ENCODE data around the gene TDRD9.

The TDRD9 gene

DNA sequence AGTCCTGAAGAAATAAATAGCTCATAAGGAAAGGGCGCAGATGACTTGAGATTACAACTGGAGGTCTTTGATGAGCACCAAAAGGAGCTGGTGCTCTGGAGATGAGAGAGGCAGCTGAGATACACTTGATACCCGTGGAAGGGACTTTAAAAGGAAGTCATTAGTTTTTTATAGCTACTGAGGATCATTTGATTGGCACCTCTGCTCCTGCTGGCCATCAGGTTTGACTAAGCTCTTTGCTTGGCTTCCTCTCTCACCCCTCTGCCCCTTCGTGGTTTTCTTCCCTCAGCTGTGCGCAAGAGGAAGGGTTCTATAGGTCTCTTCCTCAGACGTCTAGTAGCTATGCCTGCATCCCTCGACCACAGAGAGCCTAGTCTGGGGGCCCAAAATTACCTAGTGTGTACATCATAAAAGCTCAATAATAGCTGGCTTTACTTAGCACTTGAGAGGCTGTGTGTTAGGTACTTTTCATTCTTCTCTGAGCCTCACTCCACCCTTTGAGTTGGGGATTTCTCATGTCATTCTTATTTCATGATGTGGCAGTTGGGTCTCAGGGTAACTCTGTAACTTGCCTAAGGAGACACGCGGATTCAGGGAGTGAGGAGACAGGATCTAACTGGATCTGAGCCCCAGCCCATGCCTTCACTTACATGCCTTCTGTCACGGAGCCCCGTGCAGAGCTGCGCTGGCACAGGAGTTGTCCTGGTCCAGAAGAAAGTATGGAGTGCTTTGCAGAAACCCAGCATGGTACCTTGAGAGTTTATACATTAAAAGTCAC is 88.8 kb downstream of the TDRD9 start:
- H3K4me1 ChIP-seq: peaks cover 12% of the 10 kb centered on the region
- H3K4me2 ChIP-seq: peak overlapping the region; percentile 43
- no peak overlapping the region for H3K4me3 ChIP-seq
- no peaks in the 10 kb centered on the region for H3K9me3 ChIP-seq
- no peak overlapping the region for H3K9ac ChIP-seq
- no peak for TF ChIP-seq Cebpa-rat (IDR thresholded peaks at IDR 0.05)
- no peaks in the 10 kb centered on the region for H3K27me3 ChIP-seq
- H3K27ac ChIP-seq: no peak overlapping the region
- no peaks in the 10 kb centered on the region for H3K36me3 ChIP-seq
- no peaks in the 10 kb centered on the region for H4K20me1 ChIP-seq

DNA sequence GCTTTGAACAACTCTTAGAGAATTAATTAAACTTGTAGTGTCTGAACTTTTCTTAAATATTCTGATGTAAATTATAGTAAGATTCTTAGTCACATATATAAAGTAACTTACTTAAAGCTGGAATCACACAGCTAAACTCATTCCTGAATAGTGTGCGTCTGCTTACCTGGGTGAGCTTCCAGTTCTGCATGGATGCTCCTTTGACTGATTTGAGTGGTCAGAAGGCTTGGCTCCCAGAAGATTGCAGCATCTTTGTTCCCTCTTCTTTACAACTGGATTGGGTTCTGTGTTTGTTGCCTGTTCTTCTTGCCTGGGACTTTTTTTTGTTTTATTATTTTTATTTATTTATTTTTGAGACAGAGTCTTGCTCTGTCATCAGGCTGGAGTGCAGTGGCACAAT is 90.8 kb downstream of the TDRD9 start:
- no peak overlapping the region for H3K4me3 ChIP-seq
- no peak for TF ChIP-seq Cebpa-rat (IDR thresholded peaks at IDR 0.05)

DNA sequence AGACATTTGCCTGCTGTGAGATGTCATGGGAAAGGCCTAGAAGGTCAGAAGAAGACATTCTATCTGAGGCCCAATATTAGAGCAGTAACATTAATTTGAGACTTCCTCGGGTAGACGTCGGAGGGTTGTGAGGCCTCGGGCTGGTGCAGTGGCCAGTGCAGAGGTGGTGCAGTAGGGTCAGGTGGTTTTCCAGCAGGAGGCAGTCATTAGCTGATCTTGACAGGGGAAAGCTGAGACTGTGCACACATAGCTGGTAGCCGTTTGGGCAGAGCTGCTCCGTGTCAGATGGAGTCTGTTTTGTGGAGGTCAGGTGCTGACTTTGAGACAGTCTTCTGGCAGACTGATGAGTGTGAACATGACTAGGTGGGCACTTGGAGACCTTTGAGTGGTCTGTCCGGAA is 91.5 kb downstream of the TDRD9 start:
- Histone ChIP-seq H3K27me3 (no peaks in the 10 kb centered on the region), H3K4me3 (no peak overlapping the region), H3K36me3 (no peaks in the 10 kb centered on the region), H3K4me2 (no peak overlapping the region), H3K4me1 (peaks cover 12% of the 10 kb centered on the region), H3K9ac (no peak overlapping the region), H4K20me1 (no peaks in the 10 kb centered on the region), H3K9me3 (no peaks in the 10 kb centered on the region), H3K27ac (no peak overlapping the region)
- no peak for TF ChIP-seq Cebpa-rat (IDR thresholded peaks at IDR 0.05)

More for the DNA sequence above, 90.8 kb downstream of the TDRD9 start:
- no peak overlapping the region for H3K27ac ChIP-seq
- H3K4me1 ChIP-seq: peaks cover 12% of the 10 kb centered on the region
- no peaks in the 10 kb centered on the region for H3K9me3 ChIP-seq
- no peaks in the 10 kb centered on the region for H4K20me1 ChIP-seq
- no peak overlapping the region for H3K9ac ChIP-seq
- no peaks in the 10 kb centered on the region for H3K36me3 ChIP-seq
- H3K4me2 ChIP-seq: no peak overlapping the region
- H3K27me3 ChIP-seq: no peaks in the 10 kb centered on the region

DNA sequence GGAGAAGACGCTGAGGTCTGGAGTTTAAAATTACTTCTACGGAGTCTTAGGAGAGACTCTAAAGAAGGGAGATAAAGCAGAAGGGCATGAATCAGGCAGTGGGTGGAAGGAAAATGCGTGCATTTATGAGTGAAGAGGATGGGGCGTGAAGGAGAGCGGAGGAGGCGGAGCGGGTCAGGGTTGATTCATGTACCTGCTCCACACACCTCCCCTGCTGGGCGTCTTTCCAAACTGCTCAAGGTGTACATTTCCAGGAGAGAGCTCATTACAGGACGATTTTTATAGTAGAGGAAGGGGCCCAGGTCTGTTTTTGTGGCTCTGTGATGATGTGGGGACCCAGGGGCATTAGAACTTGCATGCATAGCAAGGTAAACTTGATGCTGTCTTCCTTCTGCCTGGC is 92.2 kb downstream of the TDRD9 start:
- Histone ChIP-seq H3K4me1 (peaks cover 12% of the 10 kb centered on the region), H3K36me3 (no peaks in the 10 kb centered on the region), H3K4me2 (no peak overlapping the region), H3K9me3 (no peaks in the 10 kb centered on the region), H3K9ac (no peak overlapping the region), H3K27ac (no peak overlapping the region), H4K20me1 (no peaks in the 10 kb centered on the region), H3K4me3 (no peak overlapping the region), H3K27me3 (no peaks in the 10 kb centered on the region)
- TF ChIP-seq Cebpa-rat (IDR thresholded peaks at IDR 0.05): no peak

DNA sequence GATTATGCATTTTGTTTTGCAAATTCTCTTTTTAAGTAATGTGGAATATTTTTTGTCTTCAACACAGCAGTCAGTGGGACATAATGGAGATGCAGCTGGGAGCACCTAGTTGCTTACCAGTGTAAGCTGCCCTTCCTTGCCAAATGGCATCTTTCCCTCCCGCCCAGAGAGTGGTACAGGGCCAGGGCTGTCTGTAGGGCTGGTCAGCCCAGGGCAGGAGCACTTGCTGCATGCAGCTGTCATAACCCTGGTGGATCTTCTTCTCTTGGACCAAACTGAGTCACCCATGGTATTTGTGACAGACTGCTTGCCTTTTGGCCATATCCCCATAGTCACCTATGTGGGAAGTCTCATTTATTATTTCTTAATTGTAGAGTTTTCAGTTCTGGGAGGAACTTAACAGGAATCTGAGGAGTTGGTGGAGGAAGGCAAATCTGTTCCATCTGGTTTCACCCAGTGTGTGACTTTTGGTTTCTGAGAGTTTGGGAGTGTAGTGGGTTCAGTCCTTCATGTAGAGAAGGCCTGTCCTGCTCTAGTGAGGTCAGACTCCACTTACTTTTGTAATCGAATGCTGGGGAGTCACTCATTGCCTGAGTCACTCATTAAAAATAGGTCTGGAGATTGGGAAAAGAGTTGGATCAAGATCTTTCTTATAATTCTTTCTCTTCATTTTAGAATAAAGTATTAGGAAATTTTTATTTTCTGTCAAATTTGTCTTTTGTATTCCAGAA is 95.2 kb downstream of the TDRD9 start:
- Histone ChIP-seq H4K20me1 (no peaks in the 10 kb centered on the region), H3K27me3 (peaks cover 3% of the 10 kb centered on the region; the same call in 1 of the 2 replicates), H3K9ac (no peak overlapping the region), H3K4me2 (no peak overlapping the region), H3K9me3 (no peaks in the 10 kb centered on the region), H3K4me3 (no peak overlapping the region), H3K27ac (no peak overlapping the region), H3K4me1 (no peaks in the 10 kb centered on the region), H3K36me3 (no peaks in the 10 kb centered on the region)
- TF ChIP-seq Cebpa-rat (IDR thresholded peaks at IDR 0.05): no peak

DNA sequence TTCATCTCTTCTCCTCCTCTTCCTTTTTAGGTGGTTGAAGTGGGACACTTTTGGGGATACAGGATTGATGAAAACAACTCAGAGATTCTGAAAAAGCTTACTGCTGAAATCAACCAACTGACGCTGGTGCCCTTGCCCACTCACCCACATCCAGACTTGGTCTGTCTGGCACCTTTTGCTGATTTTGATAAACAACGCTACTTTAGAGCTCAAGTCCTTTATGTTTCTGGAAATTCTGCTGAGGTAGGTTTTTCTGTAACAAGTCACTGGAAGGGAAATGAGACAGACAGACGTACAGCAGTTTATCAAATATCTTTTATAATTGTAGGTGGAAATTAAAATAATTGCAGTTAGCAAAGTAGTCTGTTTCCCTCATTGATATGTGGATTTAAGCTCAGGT is 97.3 kb downstream of the TDRD9 start:
- TF ChIP-seq Cebpa-rat (IDR thresholded peaks at IDR 0.05): no peak
- Histone ChIP-seq H3K9me3 (no peaks in the 10 kb centered on the region), H3K4me3 (no peak overlapping the region), H3K36me3 (no peaks in the 10 kb centered on the region), H3K4me1 (no peaks in the 10 kb centered on the region), H3K4me2 (no peak overlapping the region), H4K20me1 (no peaks in the 10 kb centered on the region), H3K27me3 (peaks cover 3% of the 10 kb centered on the region; the same call in 1 of the 2 replicates), H3K27ac (no peak overlapping the region), H3K9ac (no peak overlapping the region)

DNA sequence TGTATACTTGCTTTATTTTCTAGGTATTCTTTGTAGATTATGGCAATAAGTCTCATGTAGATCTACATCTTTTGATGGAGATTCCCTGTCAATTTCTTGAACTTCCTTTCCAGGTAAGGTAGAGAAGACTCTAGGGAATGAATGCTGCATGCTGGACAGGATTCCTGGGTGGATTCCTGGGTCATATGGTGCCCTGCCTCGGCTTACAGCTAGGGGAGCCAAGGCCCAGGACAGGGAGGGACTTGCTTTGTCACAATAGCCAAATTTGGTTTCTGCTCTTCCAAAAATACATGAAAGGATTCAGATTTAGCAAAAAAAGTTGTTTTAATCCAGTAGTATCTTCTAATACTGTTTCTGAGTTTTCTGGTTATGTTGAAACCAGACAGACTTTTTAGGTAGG is 97.8 kb downstream of the TDRD9 start:
- Histone ChIP-seq H3K36me3 (no peaks in the 10 kb centered on the region), H3K9me3 (no peaks in the 10 kb centered on the region), H3K4me2 (no peak overlapping the region)

DNA sequence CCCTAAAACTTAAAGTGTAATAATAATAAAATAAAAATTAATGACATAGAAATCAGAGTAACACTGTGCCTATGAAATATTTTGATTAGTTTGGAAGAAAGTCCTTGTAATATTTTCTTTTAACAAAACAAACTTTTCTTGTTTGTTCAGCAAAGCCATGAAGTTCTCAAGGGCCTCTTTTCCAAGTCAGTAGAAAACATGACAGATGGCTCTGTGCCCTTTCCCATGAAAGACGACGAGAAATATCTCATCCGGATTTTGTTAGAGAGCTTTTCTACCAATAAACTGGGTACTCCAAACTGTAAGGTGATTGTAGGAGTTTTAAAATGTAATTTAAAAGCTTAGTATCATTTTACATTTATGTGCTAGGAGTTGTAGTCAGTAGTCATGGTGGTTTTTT is 102.7 kb downstream of the TDRD9 start:
- H3K4me2 ChIP-seq: no peak overlapping the region
- peaks cover 3% of the 10 kb centered on the region; the same call in 1 of the 2 replicates for H3K27me3 ChIP-seq
- no peaks in the 10 kb centered on the region for H3K36me3 ChIP-seq
- H3K9ac ChIP-seq: no peak overlapping the region
- no peak for TF ChIP-seq Cebpa-rat (IDR thresholded peaks at IDR 0.05)
- H4K20me1 ChIP-seq: no peaks in the 10 kb centered on the region
- H3K4me1 ChIP-seq: no peaks in the 10 kb centered on the region
- no peak overlapping the region for H3K27ac ChIP-seq
- H3K4me3 ChIP-seq: no peak overlapping the region
- H3K9me3 ChIP-seq: no peaks in the 10 kb centered on the region

More for the DNA sequence above, 97.8 kb downstream of the TDRD9 start:
- no peaks in the 10 kb centered on the region for H3K4me1 ChIP-seq
- no peak overlapping the region for H3K9ac ChIP-seq
- no peak for TF ChIP-seq Cebpa-rat (IDR thresholded peaks at IDR 0.05)
- H4K20me1 ChIP-seq: no peaks in the 10 kb centered on the region
- no peak overlapping the region for H3K27ac ChIP-seq
- H3K4me3 ChIP-seq: no peak overlapping the region
- peaks cover 3% of the 10 kb centered on the region; the same call in 1 of the 2 replicates for H3K27me3 ChIP-seq

DNA sequence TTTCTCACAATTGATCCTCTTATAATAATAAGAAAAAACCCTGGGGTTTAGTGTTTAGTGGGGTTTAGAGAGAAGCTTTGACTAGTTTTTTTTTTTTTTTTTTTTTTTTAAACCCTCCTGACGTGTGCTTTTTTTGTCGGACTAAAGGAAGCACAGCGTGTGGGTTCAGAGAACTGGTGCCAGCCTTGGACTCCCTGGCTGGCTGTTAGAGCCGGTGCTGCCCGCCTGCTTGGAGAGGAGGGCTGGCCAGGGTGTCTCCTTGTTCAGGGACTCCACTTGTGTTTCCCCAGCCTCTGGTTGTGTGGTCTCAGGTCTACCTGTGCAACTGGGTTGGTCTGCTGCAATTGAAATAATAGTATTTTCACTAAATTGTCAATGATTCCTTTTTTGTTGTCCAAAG is 103.1 kb downstream of the TDRD9 start:
- no peaks in the 10 kb centered on the region for H4K20me1 ChIP-seq
- H3K9ac ChIP-seq: no peak overlapping the region
- no peak overlapping the region for H3K4me2 ChIP-seq
- H3K27ac ChIP-seq: no peak overlapping the region
- H3K4me3 ChIP-seq: no peak overlapping the region
- H3K36me3 ChIP-seq: no peaks in the 10 kb centered on the region
- H3K27me3 ChIP-seq: peaks cover 3% of the 10 kb centered on the region; the same call in 1 of the 2 replicates
- no peak for TF ChIP-seq Cebpa-rat (IDR thresholded peaks at IDR 0.05)
- no peaks in the 10 kb centered on the region for H3K9me3 ChIP-seq
- no peaks in the 10 kb centered on the region for H3K4me1 ChIP-seq

DNA sequence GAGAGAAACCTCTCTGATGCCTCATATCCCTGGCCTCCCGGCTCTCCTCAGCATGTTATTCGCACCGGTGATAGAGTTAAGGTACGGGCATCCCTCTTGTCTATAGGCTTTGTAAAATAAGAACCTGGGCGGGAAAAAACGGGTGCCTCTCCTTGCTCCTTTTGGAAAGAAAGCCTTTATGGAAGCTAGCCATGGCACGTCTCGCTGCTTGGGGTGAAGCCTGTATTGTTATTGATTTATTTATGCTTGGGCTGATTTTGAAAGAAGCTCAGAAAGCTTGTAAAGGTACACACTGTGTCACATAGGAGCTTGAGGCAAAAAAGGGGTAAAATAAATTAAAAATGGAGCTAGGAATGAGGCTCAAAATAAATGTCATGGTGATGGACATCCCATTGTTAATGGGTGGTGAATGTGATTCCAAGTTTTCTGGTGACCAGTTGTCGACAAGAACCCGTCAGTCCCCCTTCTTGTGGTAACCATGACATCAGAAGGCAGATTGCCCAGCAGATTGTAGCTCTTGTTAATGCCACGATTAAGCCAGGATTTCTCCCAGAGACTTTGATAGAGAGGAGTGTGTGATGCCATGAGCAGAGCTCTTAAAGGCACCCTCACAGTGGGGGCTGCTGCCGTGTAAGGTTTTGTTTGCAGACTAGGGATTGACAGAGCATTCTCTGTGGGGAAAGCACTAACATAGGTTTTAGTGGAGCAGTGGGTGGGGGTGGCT is 106.9 kb downstream of the TDRD9 start:
- Histone ChIP-seq H3K4me3 (no peak overlapping the region), H3K9me3 (no peaks in the 10 kb centered on the region), H3K27me3 (no peaks in the 10 kb centered on the region), H3K4me1 (no peaks in the 10 kb centered on the region), H3K27ac (no peak overlapping the region), H3K36me3 (no peaks in the 10 kb centered on the region), H3K4me2 (no peak overlapping the region), H3K9ac (no peak overlapping the region), H4K20me1 (no peaks in the 10 kb centered on the region)
- TF ChIP-seq Cebpa-rat (IDR thresholded peaks at IDR 0.05): no peak

Measured in BLaER1 (cell line).